Activated CD8-positive, alpha-beta memory T cell treated with anti-CD3 and anti-CD28 coated beads, Interleukin-2, amount 50 U/mL, for 24 hours (primary cell): ENCODE results near the gene MTHFD1L.

Source experiments
- DNase-seq: peaks from one replicate; pipeline ENCODE4 v3.0.0-alpha.2; 2020; ENCODE audit errors: extremely low read depth

MTHFD1L gene

DNA sequence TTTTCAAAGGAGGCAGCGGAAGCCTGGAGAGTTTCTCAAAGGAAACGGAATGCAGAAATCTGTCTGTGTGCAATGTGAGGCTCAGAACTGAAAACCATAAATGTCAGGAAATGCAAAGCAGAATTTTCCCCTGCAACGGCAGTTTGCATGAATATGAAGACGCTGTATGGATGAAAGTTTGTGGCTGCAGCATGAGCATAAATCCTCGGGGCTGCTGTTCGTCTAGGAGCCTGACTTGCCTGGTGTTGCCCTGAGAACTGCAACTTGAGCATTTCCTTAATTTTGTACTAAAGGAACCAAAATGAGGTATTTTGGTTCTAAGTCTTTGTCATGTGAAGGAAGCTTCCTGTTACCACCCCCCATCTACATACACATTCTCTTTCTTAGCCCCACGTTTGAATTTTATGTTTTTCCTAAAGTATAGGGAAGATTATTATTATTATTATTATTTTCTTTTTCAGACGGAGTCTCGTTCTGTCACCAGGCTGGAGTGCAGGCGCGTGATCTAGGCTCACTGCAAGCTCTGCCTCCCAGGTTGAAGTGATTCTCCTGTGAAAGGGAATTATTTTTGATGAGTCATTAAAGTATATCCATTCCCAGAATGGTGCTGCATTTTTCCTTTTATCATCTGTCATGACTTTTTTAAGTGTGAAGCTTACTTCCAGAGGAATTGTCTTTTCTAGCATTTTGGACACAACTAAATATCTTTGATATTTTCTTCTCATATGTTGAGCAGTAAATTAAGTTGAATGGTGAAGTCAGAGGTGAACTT lies 33.1 kb downstream of the MTHFD1L start:
- DNase-seq = no peak

DNA sequence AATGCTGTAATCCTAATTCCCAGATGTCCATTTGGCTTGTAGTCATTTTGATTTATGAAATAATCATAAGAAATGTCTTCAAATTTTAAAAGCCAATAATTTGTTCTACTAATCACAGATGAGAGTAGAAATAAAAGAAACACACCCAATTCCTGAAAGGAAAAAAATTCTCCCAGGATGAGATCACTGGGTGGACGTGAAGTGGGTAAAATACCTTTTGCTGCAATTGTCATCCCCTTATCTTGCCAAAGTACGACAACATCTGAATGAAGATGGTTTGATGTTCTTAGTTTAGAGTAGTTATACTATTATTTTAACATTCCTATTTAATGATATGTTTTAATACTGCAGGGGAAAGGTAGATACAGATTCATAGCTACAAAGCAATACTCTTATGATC lies 33.7 kb downstream of the MTHFD1L start:
- no peak for DNase-seq

DNA sequence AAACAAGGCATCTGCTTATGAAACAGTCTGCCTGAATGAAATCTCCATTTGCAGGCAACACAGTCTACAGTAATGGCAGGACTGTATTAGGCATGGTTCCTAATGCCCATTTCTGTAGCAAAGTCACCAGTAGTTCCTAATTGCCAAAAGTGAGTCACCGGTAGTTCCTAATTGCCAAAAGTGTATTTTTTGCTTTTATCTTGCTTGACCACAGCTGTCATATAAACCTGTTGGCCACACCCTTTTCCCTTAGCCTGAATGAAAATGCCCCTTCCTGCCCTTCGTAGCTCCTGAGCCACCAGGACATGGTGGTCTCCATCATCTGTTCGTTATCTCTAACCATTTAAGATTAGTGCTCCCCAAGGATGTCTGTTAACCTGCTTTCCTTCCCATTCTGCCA lies 34.5 kb downstream of the MTHFD1L start:
- no peak for DNase-seq

DNA sequence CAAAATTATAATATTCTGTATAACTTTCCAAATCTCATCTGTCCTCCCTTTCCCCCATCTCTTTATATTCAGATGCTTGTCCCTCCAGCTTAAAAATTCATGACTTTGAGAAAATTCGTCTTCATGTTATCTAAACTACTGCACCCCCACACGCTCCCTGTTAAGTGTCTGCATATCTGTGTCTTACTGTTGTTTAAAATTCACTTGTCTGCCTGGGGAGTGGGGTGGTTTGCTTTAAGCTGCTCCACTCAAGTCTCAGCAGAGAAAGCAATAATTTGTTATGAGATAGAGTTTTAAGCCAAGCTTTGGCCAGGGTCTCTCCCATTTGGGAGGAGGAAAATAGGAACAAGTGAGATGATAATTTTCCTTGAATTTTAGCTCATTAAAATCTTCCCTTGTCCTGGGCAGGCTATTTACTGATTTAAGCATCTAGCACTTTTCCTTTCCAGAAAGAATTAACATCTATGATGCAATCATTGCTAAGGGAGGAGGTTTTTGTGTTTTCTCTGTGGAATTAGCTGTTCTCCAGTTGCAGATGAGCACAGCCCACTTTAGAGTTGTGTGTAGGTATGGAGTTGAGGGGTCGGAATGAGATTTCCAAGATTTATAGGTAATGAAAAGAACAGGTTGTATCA lies 36.8 kb downstream of the MTHFD1L start:
- DNase-seq = no peak

DNA sequence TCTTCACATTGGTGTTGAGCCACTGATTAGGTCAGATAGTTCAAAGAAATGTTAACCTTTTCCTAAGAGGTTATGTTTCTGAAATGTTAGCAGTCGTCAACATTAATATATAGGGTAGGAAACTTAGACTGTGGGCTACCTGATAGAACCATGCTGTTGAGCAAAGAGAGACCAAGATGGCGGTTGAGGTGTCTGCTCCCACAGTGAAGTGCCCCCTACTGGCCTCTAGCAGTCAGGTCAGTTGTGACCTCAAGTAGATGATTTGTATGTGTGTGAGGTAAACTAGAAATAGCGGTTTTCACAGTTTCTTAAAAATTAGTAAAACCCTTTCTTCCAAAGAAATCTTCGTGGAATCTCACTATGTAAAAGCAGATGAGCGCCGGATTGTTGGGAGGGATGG lies 40.3 kb downstream of the MTHFD1L start:
- DNase-seq = no peak

DNA sequence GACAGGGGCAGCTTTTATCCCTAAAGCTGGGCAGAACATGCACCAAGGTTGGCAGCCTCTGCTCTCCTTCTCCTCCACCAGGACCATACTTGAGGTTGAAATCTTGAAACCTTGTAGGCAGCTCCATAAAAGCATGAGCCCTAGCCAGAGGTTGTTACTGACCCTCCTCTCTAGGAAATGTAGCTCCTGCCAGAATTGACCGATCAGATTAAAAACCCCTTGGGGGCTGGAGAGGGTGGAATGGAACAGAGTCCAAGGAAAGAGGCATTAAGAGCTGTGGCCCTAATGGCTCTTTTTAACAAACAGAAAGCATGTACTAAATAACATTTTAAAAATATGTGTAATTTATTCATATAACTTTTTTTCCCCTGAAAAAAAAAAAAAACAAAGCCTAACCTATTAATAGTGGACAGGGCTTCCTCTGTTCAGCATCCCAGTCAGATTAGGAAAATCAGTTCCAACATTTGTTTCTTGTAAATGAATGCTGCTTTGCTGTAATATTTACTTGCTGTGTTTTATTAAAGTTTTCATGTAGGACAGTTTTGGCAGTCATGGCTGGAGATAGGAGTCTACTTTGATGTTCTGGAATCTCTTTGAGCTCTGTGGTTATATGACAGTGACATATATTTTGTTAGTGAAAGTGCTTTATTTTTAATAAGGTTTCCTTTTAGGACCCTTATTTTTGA lies 41.3 kb downstream of the MTHFD1L start:
- DNase-seq = no peak

DNA sequence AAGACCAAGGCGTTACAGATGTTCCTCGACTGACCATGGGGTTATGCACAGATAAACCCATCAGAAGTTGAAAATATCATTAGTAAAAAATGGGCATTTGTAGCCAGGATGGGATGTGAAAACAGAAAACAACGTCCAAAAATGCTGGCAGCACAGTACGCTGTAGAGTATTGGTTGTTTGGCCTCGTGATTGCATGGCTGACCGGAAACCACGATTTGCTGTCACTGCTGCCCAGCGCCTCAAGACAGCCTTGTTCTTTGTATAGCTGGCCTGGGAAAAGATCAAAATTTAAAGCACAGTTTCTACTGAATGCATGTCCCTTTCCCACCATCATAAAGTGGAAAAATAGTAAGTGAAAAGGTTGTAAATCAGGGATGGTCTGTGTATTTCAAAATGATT lies 41.9 kb downstream of the MTHFD1L start:
- no peak for DNase-seq

DNA sequence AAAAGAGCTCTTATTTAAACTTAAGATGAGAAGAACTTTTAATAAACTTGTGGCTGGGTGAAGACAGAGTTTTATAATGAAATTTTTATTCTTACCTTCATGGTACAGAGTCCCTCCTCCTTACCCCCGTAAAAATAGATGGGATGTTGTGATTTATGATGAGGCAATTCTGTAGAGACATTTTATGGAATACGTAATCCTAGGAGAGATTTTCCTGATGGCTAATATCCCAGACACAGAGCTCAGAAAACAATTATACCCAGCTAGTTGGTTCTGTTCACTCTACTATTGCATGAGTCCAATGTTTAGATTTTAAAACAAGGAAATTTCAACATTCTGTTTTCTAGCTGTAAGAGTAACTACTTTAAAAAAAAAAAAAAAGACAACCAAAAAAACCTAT lies 43.4 kb downstream of the MTHFD1L start:
- no peak for DNase-seq

DNA sequence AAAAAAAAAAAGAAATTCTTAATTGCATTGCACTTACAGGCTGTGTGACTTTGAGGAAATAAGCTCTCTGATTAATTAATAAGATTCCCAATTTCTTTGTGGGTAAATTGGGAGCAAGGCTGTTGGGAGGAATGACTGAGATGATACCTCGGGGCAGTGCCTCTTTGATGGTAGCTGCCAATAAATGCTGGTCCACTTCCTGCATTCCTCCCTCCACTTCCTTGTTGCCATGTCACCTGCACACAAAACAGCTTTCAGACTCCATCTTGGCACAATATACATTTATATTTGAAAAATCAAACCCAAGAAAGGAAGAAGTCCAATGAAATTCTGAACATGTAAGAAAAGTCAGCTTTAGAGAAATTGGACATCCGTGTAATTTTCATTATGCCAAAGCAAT lies 45.1 kb downstream of the MTHFD1L start:
- DNase-seq = no peak

DNA sequence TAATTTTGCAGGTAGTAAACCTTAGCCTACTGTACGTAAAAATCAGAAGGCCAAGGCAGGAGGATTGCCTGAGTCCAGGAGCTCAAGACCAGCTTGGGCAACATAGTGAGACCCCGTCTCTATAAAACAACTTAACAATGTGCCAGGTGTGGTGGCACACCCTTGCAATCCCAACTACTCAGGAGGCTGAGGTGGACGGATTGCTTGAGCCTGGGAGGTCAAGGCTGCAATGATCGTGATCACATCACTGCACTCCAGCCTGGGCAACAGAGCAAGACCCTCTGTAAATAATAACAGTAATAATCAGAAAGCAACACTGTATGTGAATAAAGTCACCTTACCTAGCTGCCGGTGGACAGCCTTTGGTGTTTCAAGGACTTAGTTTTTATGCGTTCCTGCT lies 48.9 kb downstream of the MTHFD1L start:
- DNase-seq = no peak

DNA sequence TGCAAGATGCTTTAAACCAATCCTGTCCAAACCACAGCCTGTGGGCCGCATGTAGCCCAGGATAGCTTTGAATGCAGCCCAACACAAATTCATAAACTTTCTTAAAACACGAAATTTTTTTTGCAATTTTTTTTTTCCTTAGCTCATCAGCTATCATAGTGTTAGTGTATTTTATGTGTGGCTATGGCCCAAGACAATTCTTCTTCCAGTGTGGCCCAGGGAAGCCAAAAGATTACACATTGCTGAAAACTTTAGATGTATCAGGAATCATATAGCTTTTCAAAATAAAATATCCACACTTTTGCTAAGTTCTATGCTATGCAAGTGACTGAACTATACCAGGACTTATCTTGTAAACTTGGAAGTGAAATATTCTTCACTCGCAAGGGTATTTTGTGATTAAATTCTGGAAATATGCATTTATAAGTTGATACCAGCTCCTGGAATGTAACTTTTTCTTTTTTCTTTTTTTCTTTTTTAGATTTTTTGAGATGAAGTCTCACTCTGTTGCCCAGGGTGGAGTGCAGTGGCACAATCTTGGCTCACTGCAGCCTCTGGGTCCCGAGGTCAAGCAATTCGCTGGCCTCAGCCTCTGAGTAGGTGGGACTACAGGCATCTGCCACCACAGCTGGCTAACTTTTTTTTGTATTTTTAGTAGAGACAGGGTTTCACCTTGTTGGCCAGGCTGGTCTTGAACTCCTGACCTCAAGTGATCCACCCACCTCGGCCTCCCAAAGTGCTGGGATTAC lies 49.8 kb downstream of the MTHFD1L start:
- DNase-seq = no peak

DNA sequence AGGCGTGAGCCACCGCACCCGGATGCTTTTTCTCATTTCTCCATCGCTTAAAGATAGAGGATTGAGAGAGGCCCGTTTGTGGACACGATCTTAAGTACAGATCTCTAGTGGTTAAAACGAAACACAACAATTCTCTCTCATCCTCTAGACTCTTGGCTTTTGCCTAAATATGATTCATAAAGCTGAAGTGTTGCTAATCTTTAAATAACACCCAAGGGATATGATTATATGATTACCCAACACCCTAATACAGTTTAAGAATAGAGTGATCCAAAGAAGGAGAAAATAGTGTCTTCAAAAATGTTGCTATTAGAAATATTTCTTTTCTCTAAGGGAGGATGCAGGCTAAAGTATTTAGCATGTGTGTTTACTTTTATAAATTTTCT lies 50.4 kb downstream of the MTHFD1L start:
- no peak for DNase-seq

DNA sequence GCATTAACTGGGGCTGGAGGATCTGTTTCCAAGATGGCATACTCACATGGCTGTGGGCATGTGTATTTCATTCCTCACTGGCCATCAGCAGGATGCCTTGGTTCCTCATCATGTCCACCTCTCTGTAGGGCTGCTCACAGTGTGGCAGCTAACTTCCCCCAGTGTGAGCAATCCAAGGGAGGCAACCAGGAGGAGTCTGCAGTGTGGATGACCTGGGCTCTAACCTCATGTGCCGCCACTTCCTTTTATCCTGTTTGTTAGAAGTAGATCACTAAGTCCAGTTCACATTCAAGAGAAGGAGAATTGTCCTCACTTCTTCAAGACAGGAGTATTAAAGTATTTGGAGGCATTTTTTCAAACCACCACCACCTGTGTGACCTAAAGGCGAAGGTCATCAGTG lies 54.4 kb downstream of the MTHFD1L start:
- DNase-seq = no peak

DNA sequence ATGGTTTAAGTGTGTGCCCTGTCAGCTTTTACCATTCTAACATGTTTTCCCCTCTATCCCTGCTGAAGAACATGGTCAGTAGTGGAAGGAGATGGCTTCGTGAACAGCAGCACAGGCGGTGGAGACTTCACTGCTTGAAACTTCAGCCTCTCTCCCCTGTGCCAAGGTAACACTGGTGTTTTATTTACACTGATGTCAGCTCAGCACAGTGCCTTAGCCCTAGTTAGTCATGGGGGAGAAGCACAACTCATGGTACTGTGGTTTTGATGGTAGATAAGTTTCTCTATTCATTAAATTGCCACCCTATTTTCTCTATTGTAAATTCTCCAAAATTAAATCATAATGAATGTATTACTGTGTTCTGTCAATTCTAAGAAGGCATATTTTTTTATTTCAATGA lies 56.6 kb downstream of the MTHFD1L start:
- no peak for DNase-seq

DNA sequence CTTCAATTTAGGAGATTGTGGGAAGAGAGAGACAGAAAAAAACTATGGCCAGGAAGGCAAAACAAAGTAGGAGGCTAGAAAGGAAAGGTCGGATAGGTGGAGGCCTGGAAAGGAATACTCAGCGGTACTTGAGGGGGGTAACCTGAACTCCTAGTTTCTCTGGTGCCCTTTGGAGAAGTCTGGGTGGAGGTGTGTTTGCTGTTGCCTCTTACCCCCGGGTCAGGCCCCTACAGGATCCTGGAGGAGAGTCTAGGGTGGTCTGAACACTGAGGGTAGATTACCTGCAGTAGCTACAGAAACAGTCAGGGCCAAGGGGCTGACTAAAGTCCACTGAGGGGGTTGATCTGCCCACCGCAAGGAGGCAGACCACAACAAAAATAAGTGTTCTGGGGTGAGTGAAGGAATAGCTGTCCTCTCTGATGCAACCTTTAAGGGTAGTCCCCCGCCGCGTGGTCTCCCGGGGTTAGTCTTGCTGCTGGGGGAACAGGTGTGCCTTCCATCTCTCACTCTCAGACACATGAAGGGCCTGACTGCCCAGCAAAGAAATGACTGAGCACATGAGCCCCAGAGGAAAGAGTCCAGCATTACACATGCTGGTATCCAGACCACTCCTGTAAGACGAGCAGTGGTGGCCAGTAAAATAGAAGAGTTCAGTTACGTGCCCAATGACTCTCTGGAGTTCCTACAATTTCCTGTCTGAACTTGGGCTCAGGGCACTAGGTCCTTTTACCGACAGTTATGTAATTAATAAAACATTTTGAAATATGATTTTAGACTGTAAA lies 59.5 kb downstream of the MTHFD1L start:
- DNase-seq = no peak

DNA sequence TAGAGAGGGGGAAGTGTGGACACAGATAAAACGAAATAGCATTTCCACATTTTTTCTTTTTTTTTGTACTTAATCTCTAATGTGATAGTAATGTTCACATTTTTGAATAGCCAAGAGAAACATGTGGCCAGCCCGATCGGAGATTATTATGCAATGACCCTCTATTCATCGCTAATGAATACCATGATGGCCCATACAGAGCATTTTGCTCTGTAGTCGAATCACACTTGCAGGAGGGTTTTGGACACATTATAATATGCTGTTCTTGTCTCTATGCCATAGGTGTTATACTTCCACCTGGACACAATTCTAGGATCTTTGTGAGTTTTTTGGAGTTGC lies 60.1 kb downstream of the MTHFD1L start:
- no peak for DNase-seq

DNA sequence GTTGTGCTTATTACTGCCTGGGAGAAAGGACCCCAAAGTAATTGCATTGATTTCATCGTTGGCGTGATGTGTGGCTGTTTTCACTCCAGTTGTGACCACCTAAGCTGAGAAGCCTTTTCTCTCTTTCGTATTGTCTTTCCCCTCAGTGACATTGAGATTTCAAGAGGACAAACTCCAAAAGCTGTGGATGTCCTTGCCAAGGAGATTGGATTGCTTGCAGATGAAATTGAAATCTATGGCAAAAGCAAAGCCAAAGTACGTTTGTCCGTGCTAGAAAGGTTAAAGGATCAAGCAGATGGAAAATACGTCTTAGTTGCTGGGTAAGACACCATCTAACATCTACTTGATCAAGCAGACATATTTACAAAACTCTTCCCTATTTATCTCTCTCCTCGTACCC lies 60.5 kb downstream of the MTHFD1L start:
- no peak for DNase-seq

DNA sequence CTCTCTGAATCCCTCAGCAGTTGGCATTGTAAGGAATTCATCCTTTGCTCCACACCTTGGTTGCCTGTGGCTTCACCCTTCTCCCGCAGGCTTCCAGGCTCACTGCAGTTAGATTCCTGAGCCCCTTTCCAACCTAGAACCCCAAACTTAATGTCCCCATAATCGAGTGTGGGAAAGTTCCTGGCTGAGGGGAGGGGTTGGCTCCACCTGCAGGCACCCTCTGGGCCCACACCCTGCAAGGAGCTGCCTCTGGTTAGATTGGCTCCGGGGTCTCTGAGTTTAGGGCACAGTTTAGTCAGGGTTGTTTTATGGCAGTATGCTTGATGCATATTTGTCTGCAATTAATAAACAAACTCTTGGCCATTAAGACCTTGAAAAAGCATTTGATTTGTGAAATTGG lies 63.4 kb downstream of the MTHFD1L start:
- DNase-seq = no peak

DNA sequence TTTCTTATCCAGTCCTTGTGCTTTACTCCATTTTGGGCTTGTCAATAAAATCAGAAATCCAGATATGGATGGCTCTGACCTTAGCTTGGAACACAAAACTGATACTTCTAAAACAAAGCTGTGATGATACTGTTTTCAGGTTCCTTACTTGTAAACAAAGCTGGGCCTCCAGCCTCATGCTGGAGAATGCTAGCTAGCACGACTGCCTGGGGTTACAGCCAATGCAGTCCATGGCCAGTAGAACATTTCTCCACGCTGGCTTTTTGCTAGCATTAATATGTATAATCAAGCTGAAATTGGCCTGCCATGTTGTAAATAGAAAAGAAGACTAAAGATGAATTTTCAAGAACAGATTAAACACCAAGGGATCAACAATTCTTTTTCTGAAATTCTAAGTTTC lies 63.9 kb downstream of the MTHFD1L start:
- no peak for DNase-seq

DNA sequence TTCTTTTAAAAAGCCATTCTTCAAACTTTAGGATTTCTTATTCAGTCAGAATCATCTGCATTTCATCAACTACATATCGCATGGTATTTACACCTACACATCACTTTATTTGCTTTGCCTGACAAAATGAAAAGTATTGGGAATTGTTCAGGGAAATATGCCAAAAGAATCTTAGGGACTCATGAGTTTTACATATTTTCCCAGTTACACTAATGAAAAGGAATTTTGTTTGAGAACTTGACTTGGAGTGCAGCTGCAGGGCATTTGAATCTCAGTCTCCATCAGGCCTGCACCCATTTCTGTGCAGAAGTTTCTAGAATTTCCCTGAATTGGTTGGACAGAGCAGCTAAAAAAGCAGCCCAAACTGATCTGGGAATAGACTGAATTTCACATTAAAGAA lies 65.3 kb downstream of the MTHFD1L start:
- no peak for DNase-seq

DNA sequence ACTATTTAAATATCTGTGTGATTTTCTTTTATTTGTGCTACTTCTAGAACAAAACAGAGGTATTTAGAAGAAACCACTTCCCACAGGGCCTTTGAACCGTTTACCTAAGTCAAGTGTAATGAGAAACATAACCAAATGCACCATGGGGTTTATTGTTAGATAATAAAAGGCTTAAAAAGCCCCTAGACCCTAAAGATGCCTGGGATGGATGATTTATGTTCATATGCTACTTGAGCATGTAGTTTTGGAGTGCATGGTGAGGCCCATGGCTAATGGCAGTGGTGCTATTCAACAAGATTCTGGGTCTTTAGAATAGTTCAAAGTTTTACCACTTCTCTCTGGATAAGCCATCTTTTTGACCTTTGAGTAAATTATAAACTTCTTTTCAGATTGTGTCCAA lies 65.9 kb downstream of the MTHFD1L start:
- DNase-seq = no peak

DNA sequence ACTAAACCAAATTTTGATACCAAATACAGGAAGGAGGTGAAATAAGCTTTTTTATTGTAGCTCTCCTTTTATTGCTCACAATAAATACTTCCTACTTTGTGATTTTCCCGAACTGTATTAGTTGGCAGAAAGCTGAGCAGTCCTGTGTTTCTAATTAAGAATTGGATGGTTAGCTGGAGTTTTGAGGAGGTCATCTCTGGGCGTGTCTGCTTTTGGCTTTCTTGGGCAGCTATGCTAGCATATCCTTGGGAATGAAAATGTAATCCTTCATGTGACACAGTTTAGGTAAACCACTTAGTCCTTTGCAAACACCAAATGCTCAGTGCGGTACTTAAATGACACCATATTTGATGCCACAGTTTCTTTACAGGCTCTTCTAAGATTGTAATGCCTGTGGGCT lies 67.5 kb downstream of the MTHFD1L start:
- no peak for DNase-seq
